HG03103 (cell line): ENCODE measurements around the gene CUBN.

Experiments
- ATAC-seq: cut with Tn5 transposase; IDR thresholded peaks from one replicate; pipeline ENCODE4 v1.9.1; 2021; ENCODE audit warnings: low read depth; ENCODE audit not compliant: unreplicated experiment

The CUBN gene

DNA sequence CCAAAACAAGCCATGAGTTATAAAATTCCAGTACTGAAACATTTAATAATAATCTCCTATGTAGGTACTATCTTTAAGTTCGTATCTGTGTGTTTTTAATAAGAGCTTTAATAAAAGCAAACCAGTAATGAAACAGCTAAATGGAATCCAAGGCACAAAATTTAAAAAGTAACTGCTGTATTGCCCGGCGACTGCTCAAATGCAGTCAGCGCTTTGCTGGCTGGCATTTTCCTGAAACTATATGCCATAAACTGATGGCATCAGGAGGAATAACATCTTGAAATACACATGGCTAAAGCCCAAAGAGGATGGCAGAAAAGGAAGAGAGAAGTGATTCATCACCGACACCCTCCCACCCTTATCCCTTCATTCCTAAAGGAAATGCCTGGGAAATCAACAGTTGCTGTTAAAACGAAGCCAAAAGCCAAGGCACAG is 133.1 kb downstream of the CUBN start:
- no peak for ATAC-seq

DNA sequence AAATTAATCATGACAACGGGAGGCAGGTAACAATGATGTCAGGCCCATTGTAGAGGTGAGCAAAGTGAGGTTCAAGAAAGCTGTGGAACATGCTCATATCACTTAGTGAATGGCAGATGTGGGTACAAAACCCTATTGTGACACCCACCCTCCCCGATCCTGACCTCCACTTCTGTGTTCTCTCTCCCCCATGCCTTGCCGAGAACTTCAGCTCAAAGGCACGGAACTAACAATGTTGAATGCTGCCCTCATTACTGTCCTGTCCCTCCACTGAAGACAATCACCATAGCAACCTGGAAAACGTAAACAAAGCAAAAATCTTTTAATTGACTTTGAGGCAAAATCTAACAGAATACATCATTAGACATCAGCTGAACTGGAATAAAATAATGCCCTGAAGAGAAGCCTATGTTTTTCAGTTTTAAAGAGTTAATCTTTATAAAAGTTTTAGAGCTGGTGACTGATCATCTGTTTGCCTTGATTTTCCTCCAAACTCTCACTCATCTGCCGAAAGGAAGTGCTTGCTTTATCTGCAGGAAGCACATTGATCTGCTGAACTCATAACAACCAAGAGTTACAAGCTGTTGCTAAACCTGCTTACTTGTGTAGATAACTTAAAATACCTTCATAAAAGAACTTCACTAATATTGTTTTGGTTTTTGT is 133.6 kb downstream of the CUBN start:
- no peak for ATAC-seq

DNA sequence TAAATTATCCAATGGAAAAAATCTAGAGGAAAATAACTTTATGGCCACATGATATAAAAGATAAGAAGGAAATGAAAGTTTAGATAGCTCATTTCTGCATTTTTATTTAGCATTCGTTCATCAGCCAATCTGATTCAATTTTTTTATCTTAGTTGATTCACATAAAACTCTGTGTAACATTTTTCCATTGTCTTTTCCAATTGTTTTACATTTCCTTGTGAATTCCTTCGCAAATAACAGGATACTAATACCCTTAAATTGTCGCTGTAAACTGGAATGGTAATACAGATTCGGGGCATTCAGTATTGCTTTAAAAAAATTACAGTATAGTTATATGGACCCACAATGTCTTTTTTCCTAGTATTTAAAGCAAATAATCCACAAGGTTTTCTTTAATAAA is 136.4 kb downstream of the CUBN start:
- ATAC-seq, result no peak

DNA sequence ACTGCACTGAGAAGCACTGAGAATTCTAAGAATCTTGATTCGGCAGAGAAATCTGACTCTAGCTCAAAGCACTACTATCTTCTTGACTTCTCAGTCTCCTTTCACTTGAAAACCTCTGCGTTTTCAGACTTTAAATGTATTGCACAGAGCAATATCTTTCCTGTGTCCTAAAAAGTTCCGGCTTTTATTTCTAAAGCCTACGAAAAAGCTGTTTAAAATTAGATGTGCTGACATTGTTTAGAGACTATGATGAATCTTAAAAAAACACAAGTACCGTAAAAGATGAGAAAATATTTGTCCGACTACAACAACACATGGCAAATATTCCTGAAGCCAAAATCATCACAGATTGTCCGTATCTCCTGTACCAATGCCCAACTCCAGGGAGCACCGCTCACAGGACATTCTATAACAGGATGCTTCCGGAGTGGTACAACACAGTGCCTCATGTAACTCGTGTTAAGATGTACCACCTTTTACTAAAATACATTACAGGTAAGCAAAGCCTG is 136.9 kb downstream of the CUBN start:
- ATAC-seq, result no peak

DNA sequence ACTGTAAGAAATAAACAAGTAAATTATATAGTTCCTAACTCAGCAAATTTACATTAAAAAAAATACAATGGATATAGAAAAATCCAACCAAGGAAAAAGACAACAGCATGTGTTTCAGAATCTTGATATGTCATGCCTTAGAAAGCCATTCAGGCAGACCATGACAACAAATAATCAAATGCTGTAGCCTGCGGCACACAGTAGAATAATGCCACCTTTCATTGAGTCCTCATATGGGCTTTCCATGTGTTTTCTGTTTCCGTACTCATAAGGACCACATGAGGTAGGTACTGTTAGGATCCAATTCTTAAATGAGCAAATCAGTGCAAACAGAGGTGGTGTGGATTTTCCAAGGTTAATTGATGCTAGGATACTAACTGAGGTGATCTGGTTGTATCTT is 138.6 kb downstream of the CUBN start:
- ATAC-seq, result no peak

DNA sequence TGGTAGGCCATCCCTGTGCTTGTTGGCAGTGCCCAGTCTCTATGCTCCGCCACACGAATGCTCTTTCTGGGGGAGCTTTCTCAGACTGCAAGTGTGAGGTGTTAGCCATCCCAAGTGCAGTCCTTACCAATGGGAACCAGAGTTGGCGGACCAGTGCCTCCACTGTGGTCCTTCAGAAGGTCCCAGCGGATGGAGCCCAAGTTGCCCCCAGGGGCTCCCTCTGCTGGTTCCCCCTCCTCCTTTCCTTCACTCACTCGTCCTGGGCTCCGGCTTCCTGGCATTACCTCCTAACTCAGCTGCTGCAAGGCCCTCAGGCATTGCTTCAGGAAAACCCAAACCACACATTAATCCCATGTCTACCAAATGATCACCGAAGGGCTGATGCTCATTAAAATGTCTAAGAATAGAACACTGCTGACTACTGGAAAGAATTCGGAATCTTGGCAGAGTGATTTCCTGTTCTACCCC is 139.8 kb downstream of the CUBN start:
- ATAC-seq, result no peak

DNA sequence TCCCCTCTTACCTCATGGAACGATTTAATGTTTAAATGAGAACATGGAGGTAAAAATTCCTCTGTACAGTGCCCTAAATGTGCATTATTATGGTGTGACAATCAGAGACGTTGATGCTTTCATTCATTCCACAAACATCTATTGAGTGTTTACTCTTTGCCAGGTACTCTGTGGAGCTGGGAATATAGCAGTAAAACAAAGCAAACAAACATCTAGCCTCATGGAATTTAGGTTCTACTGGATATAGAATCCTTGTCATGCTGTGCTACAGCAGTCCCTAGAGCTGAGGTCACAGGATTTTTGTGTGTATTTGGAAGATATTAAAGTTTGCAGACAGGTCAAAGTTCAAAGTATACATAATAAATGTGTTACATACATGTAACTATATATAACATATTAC is 140.7 kb downstream of the CUBN start:
- ATAC-seq, result no peak

DNA sequence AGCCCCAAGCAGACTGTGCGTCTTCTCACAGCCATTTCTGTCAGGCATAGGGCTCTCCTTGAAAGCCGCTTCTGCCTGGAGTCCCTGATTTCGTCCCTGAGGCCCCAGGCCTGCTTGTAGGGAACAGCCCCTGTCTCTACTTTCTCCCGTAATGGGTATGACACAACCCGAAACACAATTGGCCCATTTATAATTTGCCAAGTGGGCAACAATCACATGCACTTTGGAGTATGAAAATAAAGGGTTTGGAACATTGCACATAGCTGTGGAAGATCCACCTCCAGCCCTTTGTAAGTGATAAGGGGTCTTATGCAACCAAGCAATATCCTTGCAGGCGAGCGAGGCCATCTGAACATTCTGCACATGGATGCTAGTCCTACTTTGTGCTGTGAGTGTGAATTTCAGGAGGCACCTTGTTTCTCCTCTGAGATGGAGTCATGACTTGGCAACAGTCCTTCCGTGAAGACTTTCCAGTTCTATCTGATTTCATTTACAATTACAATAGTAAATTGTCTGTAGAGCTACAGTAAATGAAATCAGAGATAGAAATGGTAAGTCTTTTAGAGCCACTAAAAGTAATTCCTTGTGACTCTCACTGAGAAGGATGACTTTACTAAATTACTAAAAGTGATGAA is 141.5 kb downstream of the CUBN start:
- ATAC-seq, result no peak

DNA sequence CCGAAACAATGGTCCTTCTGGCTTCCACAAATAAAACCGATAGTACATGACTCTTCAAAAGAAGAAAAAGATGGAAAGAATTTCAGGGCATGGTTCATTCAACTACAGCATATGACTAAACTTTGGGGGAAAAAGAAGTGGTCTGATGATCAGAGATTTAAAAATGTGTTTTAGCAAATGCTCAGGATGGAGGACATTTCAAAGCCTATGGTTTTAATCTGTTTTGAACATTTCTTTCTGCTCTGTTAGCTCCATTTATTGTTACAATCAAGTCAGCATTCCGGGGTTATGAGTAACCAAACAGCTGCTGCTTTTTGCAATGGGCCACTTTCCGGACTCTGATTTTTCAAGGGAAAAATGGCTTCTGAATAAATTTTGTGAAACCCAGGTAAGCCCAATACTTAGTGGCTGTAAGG is 142.4 kb downstream of the CUBN start:
- ATAC-seq, result no peak

DNA sequence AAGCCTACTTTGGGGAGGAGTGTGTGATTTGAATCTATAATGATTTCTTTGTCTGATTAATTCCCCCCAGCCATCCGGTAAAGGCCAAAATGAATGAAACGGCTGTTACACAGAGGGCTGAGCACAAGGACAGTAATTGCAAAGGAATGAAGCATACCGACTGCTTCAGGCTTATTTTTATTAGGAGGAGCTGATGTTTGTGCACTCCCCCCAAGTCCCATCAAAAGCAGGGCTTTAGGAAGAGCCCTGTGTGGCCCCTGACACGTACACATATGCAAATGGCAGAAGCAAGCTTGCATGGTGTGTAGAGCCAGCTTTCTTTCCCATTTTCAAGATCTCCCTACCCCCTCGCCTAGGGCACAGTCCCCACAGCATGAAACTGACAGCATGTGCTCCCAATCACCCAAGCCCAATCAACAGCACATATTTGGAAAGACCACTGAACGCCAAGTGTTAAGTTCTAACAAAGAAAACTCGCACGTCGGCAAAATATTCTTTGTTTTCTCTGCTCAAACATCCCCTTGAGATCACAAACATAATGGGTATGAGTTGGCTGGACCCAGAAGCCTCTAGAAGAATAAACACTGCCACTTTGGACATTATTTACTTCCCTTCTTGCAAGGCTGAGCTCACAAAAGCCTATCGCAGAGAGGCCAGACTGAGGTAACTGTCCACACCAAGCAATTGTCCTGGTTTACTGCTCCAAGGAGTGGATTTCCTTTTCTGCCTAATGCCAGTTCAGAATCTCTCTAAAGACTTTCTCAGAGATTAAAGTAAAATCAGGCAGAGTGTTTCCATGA is 143.0 kb downstream of the CUBN start:
- ATAC-seq, result no peak

DNA sequence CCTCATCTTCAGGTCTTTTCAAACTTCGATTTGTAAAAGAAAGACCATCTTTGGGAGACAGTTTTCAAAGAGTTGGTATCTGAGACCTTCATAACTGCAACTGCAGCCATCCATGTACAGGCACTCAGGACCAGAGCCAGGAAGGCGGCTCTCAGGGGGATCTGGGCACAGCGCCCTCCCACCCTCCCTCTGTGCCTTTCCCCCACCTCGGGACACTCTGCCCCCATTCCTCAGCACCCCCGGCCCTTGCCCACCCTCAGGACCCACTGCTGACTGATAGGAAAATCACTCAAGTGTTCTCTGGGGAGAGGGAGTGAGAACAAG is 143.6 kb downstream of the CUBN start:
- no peak for ATAC-seq

DNA sequence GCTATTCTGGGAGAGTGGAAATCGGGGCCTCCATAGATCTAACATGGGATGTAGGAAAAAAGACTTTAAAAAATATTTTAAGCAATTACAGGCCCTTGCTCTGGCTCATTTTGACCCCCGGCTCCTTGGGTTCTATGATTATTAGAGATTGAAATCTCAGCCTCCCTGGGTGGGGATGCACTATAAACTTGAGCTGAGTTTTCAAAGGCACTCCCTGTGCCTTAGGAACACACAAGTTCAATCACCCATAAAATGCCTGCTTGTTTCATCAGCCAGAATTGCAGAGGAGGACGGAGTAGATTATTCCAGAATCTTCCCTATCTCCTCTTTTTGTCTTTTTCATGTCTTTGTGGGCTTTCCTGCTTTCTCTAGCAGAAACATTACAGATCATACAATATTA is 145.4 kb downstream of the CUBN start:
- no peak for ATAC-seq

DNA sequence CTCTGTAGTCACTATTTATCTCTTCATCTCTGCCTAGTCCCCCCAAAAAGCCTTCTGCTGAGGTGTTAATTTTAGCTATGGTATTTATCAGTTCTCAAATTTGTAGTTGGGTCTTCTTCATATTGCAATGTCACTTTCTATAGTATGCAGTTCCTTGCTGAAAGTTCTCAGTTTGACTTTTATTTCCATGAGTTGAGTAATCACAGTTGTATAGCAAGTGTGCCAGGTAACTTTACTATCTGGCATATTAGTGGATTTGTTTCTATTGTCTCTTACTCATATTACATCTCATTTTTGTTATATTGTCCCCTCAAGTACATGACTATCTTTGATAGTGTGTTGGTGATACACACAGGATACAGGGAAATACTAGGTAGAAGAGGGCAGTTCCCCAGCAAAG is 152.8 kb downstream of the CUBN start:
- no peak for ATAC-seq

DNA sequence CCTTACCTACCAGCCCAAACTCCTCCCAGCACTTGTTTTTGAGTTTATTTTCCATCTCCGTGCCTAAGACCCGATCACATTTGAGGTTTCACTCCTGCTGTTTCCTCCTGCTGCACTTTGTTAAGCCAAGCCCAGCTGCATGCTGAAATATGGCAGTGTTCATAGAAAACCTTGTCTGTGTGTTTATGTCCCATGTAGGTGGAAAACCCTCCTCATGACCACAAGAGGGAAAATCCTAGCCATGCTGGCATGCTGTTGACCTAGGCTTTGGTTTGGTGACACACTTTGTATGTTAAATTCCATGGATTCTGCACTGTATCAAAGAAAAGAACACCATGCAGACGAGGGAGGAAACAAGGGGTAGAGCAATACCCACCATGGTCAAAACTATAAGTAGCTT is 154.4 kb downstream of the CUBN start:
- ATAC-seq, result no peak

DNA sequence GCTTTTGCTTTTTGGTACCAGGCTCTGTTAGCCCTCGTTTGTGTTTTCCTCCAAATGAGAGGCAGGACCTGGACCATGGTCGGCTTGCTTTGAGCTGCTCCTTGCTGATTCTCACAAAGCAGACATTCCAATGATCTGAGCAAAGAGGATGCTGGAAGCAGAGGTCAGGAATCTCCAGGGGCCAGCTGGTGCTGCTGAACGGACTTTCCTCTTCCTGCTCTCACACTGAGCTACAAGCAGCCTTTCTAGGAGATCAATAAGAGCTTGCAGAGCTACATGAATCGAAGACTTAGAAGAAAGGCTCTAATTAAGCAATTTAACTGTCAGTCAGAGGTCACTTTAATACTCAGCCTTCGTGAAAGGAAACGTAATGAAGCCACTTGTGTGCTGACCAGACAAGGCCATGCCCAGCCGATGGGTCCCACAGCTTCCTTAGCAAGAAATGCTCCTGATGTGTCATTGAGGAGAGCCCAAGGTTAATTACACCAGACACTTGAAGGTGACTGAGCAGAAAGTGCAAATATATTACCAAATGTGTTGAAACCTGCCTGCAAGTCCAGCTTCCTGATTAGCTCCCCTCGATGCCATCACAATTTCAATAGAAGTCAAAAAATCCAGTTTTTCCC is 161.1 kb downstream of the CUBN start:
- ATAC-seq, result no peak

DNA sequence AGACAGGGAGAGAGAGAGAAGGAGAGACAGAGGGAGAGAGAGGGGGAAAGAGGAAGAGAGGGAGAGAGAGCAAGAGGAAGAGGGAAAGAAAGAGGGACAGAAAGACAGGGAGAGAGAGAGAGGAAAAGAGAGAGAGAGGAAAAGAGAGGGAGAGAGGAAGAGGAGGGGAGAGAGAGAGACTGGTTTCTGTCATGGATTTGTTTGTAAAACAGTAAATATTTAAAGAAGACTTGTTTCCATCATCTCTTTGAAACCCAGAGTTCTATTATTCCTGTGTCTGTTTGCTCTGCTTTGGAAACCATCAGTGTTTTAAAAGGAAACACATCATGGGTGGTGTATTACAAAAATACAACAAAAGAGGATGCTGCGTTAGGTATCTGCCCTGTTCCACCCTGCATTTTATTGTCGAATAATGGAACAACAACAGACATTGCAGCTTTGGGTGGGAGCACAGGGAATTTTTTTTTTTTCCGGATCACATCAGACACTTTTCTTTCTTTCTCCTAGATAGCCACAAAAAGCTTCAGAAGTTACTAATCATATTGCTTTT is 161.7 kb downstream of the CUBN start:
- no peak for ATAC-seq

DNA sequence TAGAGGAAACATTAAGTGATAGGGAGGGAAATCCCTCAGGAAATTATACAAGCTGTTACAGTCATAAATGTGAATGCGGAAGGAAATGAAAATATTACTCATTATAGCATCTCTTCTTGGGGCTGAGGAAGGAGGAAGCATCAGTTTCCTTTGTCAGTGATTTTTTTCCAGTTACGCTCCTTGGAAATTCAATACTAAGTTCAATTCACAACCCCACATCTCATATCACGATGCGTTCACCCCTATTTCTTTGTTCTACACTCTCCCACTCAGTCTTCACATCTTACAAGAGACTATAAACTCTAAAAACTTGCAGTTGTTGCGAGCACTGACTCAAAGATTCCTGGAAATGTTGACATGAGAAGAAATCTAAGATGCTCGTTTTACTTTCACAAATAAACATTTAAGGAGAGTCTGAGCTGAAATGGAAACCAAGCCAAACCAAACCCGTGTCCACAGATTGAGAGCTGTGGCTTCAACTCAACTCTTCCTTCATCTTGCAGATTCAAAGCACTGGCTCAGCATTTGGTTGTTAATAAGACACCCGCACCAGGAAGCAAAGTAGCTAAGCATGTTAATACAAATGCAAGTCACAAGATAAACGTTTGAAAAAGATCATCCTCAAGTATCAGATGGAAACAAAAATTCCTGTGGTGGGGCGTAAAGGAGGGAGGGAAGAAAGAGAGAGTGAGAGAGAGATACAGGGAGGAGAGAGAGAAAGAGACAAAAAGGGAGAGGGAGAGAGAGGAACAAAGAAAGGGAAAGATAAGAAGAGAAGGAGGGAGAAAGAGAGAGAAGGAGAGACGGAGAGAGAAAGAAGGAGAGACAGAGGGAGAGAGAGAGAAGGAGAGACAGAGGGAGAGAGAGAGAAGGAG is 162.4 kb downstream of the CUBN start:
- no peak for ATAC-seq

DNA sequence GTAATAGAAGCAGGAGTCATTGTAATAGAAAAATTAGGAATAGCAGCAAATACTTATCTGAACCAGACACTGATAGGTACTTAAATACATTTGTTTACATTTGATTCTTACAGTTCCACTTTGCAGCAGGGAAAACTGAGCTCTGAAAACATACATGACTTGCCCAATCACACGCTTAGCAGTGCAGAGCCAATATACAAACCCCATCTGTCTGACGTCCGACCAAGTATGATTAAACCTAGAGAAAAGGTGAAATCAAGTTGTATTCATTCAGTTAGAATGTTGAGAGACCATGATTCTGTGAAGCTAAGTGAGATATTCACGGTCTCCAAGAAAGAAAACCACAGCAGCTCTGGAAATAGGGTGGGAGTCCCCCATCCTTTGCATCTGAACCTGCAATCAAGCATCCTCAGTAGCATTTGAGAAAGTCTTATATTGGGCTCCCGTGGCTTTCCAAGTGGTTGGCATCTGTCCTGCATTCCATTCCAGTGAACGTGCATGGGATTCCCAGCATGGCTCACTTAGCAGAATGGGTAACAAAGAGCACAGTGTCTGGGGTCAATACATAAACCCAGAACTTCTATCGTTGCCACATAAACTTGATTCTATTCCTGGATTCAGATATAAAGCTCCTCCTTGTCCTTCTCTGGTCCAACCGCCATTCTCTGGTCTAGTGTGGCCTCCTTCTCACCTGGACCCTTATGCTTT is 163.7 kb downstream of the CUBN start:
- ATAC-seq, result no peak

DNA sequence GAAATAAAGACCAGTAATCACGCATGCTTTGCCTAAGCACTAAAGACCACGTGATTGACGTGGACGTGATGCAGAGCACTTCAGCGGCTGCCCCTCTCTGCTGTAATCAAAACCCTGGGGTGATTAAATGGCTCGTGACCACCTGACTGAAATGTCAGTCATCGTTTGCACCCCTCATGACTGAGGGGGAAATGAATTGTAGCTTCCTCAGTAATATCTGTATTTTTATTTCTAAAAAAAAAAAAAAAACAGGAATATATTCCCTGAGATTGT is 164.3 kb downstream of the CUBN start:
- no peak for ATAC-seq
